HepG2 (cell line): ENCODE results near the gene PDE4C. TPM values are rescaled to one million over a fixed set of nuclear protein-coding genes. Genes with fewer than 3 reads are reported as not detected.

Source experiments
- ATAC-seq: fragments of 200-7000 bp; cut with Tn5 transposase; 3 replicates; pipeline ENCODE4 v1.9.1; 2020; ENCODE audit warnings: mild to moderate bottlenecking, moderate library complexity
- BruUV-seq: library from RNA; stranded (reverse); fragments of 400-500 nt; replicated peaks from 2 replicates; lab custom pipeline; 2021; lab: Mats Ljungman, UMichigan
- CTCF ChIA-PET: fragments of 300-600 bp; formaldehyde crosslinking; extraction: SDS; loops from one replicate; lab custom pipeline; 2021; ENCODE audit warnings: low total read pairs, inconsistent platforms, low intra/inter-chr PET ratio; lab: Yijun Ruan, JAX
- POLR2A ChIA-PET: fragments of 350-600 bp; sonication (Branson Sonifier 250); formaldehyde crosslinking; loops from one replicate; lab custom pipeline; 2020; ENCODE audit warnings: antibody characterized with exemption, inconsistent platforms; lab: Yijun Ruan, JAX
- DNase-seq: peaks from one replicate; pipeline ENCODE4 v3.0.0-alpha.2; 2015; ENCODE audit warnings: low spot score
- FAIRE-seq: peaks from 3 replicates; lab custom pipeline; 2011; peaks lifted over from hg19 to GRCh38; lab: Jason Lieb, UNC
- H2AFZ ChIP-seq: one replicate; pipeline ENCODE4 v1.6.1; 2011; ENCODE audit warnings: low read length, inconsistent platforms
- H3K27ac ChIP-seq: fragments of 300-600 bp; 3 replicates; pipeline ENCODE4 v1.8.0; 2011; ENCODE audit warnings: mixed run types, mild to moderate bottlenecking, mixed read lengths, low read length, inconsistent platforms; ENCODE audit not compliant: insufficient read depth; ENCODE audit errors: extremely low read length
- H3K27me3 ChIP-seq, 2 experiments: fragments of 200-600 bp in 1 of 2; 2 replicates in 1 of 2; 3 replicates in 1 of 2; pipeline versions ENCODE4 v1.6.0 to v1.8.0; 2011; ENCODE audit warnings: low read length in 2 of 2, mild to moderate bottlenecking in 2 of 2, moderate library complexity in 2 of 2, inconsistent platforms in 1 of 2; ENCODE audit not compliant: insufficient read depth in 2 of 2, control insufficient read depth in 1 of 2
- H3K36me3 ChIP-seq, 2 experiments: fragments of 200-600 bp in 1 of 2; replicated peaks in 1 of 2; 2 replicates in 1 of 2; 3 replicates in 1 of 2; pipeline versions ENCODE4 v1.5.1 to v1.8.0; 2011; ENCODE audit warnings: low read length in 2 of 2, inconsistent platforms in 1 of 2; ENCODE audit not compliant: insufficient read depth in 2 of 2, control insufficient read depth in 1 of 2
- H3K4me1 ChIP-seq: 2 replicates; pipeline ENCODE4 v1.5.1; 2012; ENCODE audit warnings: low read length, inconsistent platforms; ENCODE audit not compliant: insufficient read depth
- H3K4me2 ChIP-seq: 2 replicates; pipeline ENCODE4 v1.6.0; 2011; ENCODE audit warnings: low read depth, low read length, inconsistent platforms
- H3K4me3 ChIP-seq, 3 experiments: fragments of 200-600 bp in 1 of 3; sonication (generic), shearing (Covaris generic) in 1 of 3; replicated peaks in 1 of 3; 2 replicates each; pipeline ENCODE4 v1.5.1; 2011 to 2016; ENCODE audit warnings: low read length in 3 of 3, inconsistent platforms in 2 of 3, low read depth in 2 of 3, mild to moderate bottlenecking in 2 of 3, control low read depth in 1 of 3, mixed read lengths in 1 of 3; ENCODE audit not compliant: insufficient read depth in 1 of 3
- H3K79me2 ChIP-seq: one replicate; pipeline ENCODE4 v1.6.1; 2011; ENCODE audit warnings: low read length, inconsistent platforms; ENCODE audit not compliant: insufficient read depth
- H3K9ac ChIP-seq: 2 replicates; pipeline ENCODE4 v1.6.0; 2011; ENCODE audit warnings: mild to moderate bottlenecking, low read depth, low read length, inconsistent platforms; ENCODE audit not compliant: insufficient read depth
- H3K9me3 ChIP-seq: 2 replicates; pipeline ENCODE4 v1.5.1; 2012; ENCODE audit warnings: mild to moderate bottlenecking, low read length
- H4K20me1 ChIP-seq: 2 replicates; pipeline ENCODE4 v1.6.0; 2011; ENCODE audit warnings: inconsistent platforms, mild to moderate bottlenecking, low read length, moderate library complexity; ENCODE audit not compliant: insufficient read depth
- FOXA1 ChIP-seq, 2 experiments: fragments of 450-650 bp in 1 of 2; sonication (generic) in 1 of 2; formaldehyde crosslinking in 1 of 2; IDR thresholded peaks; 2 replicates each; pipeline versions ENCODE4 v1.4.0 to v1.6.1; 2016 to 2020; ENCODE audit warnings: missing genetic modification reagents in 1 of 2
- KLF9 ChIP-seq: IDR thresholded peaks from 2 replicates; pipeline ENCODE4 v1.6.1; 2016; ENCODE audit warnings: low read depth
- PITX1 ChIP-seq: sonication (generic); formaldehyde crosslinking; IDR thresholded peaks from 2 replicates; pipeline ENCODE4 v1.5.1; 2020; ENCODE audit warnings: mild to moderate bottlenecking, missing genetic modification reagents
- RFX5 ChIP-seq: IDR thresholded peaks from 2 replicates; pipeline ENCODE4 v1.6.1; 2011; ENCODE audit warnings: low read depth, low read length, improper control_type of control experiment
- SMAD1 ChIP-seq: sonication (generic); formaldehyde crosslinking; IDR thresholded peaks from 2 replicates; pipeline ENCODE4 v1.4.0; 2020; ENCODE audit warnings: missing genetic modification reagents, low read depth, mild to moderate bottlenecking, borderline replicate concordance
- TBP ChIP-seq: sonication (generic); formaldehyde crosslinking; IDR thresholded peaks from 2 replicates; pipeline ENCODE4 v1.5.0; 2020; ENCODE audit warnings: missing genetic modification reagents
- ZBTB49 ChIP-seq: sonication (generic); formaldehyde crosslinking; IDR thresholded peaks from 2 replicates; pipeline ENCODE4 v1.4.0; 2020; ENCODE audit warnings: missing genetic modification reagents, borderline replicate concordance
- ZNF251 ChIP-seq: sonication (generic); formaldehyde crosslinking; IDR thresholded peaks from 2 replicates; pipeline ENCODE4 v1.9.0; 2021; ENCODE audit warnings: mild to moderate bottlenecking, missing genetic modification reagents
- ZNF274 ChIP-seq: sonication (generic); formaldehyde crosslinking; IDR thresholded peaks from 2 replicates; pipeline ENCODE4 v1.5.1; 2020; ENCODE audit warnings: mild to moderate bottlenecking, missing genetic modification reagents
- WGBS: methylation state at CpG from one replicate; pipeline ENCODE4 v1.1.6; 2017; ENCODE audit warnings: low lambda C conversion rate; 5-methylcytosine and 5-hydroxymethylcytosine counted together
- in situ Hi-C: cut with HindIII; loops from 2 replicates; pipeline ENCODE4 v1.10.0; 2017; ENCODE audit warnings: low pct_unique_long_range_greater_than_20kb; ENCODE audit not compliant: extremely low pct_ligation_motif_present
- intact Hi-C: fragments of 100-400 bp; cut with micrococcal nuclease; formaldehyde crosslinking; loops from one replicate; pipeline ENCODE4 v1.10.0; 2022; ENCODE audit not compliant: unreplicated experiment
- polyA plus RNA-seq, 8 experiments: library from polyadenylated mRNA; depleted of rRNA in 3 of 8; stranded (reverse) in 7 of 8; unstranded in 1 of 8; fragments of >200 nt; fragmentation: Illumina TruSeq in 4 of 8; extraction: Trizol in 4 of 8; gene quantifications; 2 replicates each; pipeline versions ENCODE4 v1.2.1 to v1.2.3, GENCODE V29; 2011 to 2016; ENCODE audit warnings: low read depth in 4 of 8, missing spikeins in 1 of 8, mixed read lengths in 1 of 8; ENCODE audit not compliant: insufficient read depth in 1 of 8
- total RNA-seq, 5 experiments: library from RNA; depleted of rRNA; stranded (reverse); fragments of >200 nt; fragmentation: Illumina TruSeq; extraction: Trizol; gene quantifications; 2 replicates each; pipeline ENCODE4 v1.2.3, GENCODE V29; 2016; ENCODE audit warnings: low read depth in 1 of 5

PDE4C gene
- total and polyA plus RNA-seq, 2 of the 13 experiments (the other 11 are each of a cell fraction or from before 2014, with no cell fraction given) = 1.4 to 14.0 TPM

GRCh38 chr19:18216789-18217188, 9.4 kb downstream of the PDE4C start:
- 91% methylated on average over 7 of the region's 8 CpGs for WGBS
- in situ Hi-C loops = no loop called here
- POLR2A ChIA-PET = no interaction called here

More at GRCh38 chr19:18216789-18217188, 9.4 kb downstream of the PDE4C start:
- FAIRE-seq = no peak
- H3K4me1 ChIP-seq = peaks cover 8% of the 10 kb centered on the region
- TF ChIP-seq KLF9 (no peak), ZNF274 (CRISPR knock-in tag) (no peak), ZNF251 (CRISPR knock-in tag) (no peak), SMAD1 (CRISPR knock-in tag) (no peak), TBP (CRISPR knock-in tag) (no peak), FOXA1 (IDR thresholded peaks at IDR 0.05) (no peak), FOXA1 (CRISPR knock-in tag; IDR thresholded peaks at IDR 0.05) (no peak), PITX1 (CRISPR knock-in tag) (no peak), RFX5 (no peak), ZBTB49 (CRISPR knock-in tag) (no peak)
- TF ChIP-seq, all 625 proteins: peak for 0
- Histone ChIP-seq H3K27me3 (peaks cover 4 to 15% of the 10 kb centered on the region in 2 experiments; a peak in 3 of 5 replicates), H3K27ac (no peak overlapping the region), H2AFZ (no peak overlapping the region), H3K4me2 (no peak overlapping the region), H3K9ac (no peak overlapping the region), H3K79me2 (no peaks in the 10 kb centered on the region), H4K20me1 (no peaks in the 10 kb centered on the region), H3K36me3 (no peaks in the 10 kb centered on the region), H3K9me3 (no peaks in the 10 kb centered on the region), H3K4me3 (no peak overlapping the region)
- CTCF ChIA-PET = no interaction called here
- no peak for ATAC-seq
- no peak for DNase-seq
- BruUV-seq = no TSS peak
- intact Hi-C loops = no loop called here
